ENCODE data around the gene NOC4L. TPM values are rescaled to one million over a fixed set of nuclear protein-coding genes. Genes with fewer than 3 reads are reported as not detected.
A peak's percentile ranks its signal among the peaks of the same experiment; 100 is the strongest.
"Not testable (repeated sequence)": the region's sequence is repeated elsewhere in the genome, so short reads cannot be mapped to it uniquely, and the experiment has no call there.

Gene NOC4L
- polyA plus RNA-seq, 3 donors, result 7.3 to 18.0 (median 17.9) TPM

DNA sequence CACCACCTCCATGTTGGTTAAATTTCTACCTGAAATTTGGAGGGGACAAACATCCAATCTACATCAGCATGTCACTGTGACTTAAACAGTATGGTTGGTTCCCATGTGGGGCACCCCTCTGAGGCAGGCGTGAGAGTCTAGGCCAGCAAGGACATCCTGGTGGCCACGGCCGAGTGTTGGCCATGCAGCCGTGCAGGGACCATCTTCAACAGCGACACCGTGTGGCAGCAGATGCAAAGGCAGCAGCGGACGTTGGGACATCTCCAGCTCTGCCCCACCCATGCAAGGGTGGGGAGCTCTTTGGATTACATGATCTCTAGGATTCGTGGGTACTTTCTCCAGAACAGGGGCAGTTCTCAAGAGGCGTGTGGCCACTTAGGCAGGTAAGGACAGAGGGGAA lies 49.8 kb downstream of the NOC4L start:
- whole genome bisulfite sequencing (ENCODE audit: insufficient coverage), result 69% methylated on average over 8 of the region's 10 CpGs
- H3K4me3 ChIP-seq (replicated peaks in 1 of 3; ENCODE audit: low read depth in 2 of 3, low read length in 3 of 3), result no peak overlapping the region
- Mint-ChIP-seq H3K9me3 (peaks cover 17 to 36% (median 25%) of the 10 kb centered on the region in 7 donors), H3K27me3 (ENCODE audit: low read depth in 3 of 3) (peaks cover 6 to 39% (median 18%) of the 10 kb centered on the region in 3 donors), H3K4me1 (peaks cover 6% of the 10 kb centered on the region), H3K4me3 (no peak overlapping the region), H3K27ac (peak overlapping the region in 1 of 7 donors; percentile 59), H3K36me3 (no peaks in the 10 kb centered on the region)
- DNase-seq, result no peak
- H3K79me2 ChIP-seq (ENCODE audit: insufficient read depth, low read length), result no peaks in the 10 kb centered on the region
- no peaks in the 10 kb centered on the region for H4K20me1 ChIP-seq (ENCODE audit: insufficient read depth, low read length)
- H3K27ac ChIP-seq (ENCODE audit: low read depth in 1 of 2, low read length in 2 of 2), result no peak overlapping the region
- H3K27me3 ChIP-seq (ENCODE audit: control insufficient read depth in 2 of 2, insufficient read depth in 2 of 2, low read length in 2 of 2), result peaks cover 0 to 20% of the 10 kb centered on the region in 2 donors
- TF ChIP-seq, protein P1, sequence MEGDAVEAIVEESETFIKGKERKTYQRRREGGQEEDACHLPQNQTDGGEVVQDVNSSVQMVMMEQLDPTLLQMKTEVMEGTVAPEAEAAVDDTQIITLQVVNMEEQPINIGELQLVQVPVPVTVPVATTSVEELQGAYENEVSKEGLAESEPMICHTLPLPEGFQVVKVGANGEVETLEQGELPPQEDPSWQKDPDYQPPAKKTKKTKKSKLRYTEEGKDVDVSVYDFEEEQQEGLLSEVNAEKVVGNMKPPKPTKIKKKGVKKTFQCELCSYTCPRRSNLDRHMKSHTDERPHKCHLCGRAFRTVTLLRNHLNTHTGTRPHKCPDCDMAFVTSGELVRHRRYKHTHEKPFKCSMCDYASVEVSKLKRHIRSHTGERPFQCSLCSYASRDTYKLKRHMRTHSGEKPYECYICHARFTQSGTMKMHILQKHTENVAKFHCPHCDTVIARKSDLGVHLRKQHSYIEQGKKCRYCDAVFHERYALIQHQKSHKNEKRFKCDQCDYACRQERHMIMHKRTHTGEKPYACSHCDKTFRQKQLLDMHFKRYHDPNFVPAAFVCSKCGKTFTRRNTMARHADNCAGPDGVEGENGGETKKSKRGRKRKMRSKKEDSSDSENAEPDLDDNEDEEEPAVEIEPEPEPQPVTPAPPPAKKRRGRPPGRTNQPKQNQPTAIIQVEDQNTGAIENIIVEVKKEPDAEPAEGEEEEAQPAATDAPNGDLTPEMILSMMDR (IDR thresholded peaks at IDR 0.05), result peak; percentile 29
- no peak overlapping the region for H3K9ac ChIP-seq (ENCODE audit: insufficient read depth, low read length, poor library complexity, severe bottlenecking)
- no peak overlapping the region for H3K4me2 ChIP-seq (replicated peaks; ENCODE audit: extremely low read depth, low read length, poor library complexity, severe bottlenecking)
- H3K36me3 ChIP-seq (replicated peaks in 1 of 2; ENCODE audit: control insufficient read depth in 1 of 2, insufficient read depth in 2 of 2, low read length in 2 of 2), result no peaks in the 10 kb centered on the region
- H3K9me3 ChIP-seq (replicated peaks in 1 of 2; ENCODE audit: control insufficient read depth in 1 of 2, insufficient read depth in 1 of 2, low read length in 2 of 2), result peaks cover 18 to 31% of the 10 kb centered on the region in 2 donors
- intact Hi-C loops (cut with micrococcal nuclease), result loop anchor here in 1 of 2 donors (10.0 kb wide), 1 partner anchor 301 kb away; the partner anchor contains the start of gene FBRSL1
- H3K4me1 ChIP-seq (ENCODE audit: control insufficient read depth in 1 of 2, insufficient read depth in 2 of 2, low read length in 2 of 2), result peaks cover 9 to 14% of the 10 kb centered on the region in 2 donors
- no peak overlapping the region for H2AFZ ChIP-seq (ENCODE audit: insufficient read depth, low read depth, low read length, poor library complexity, severe bottlenecking)

DNA sequence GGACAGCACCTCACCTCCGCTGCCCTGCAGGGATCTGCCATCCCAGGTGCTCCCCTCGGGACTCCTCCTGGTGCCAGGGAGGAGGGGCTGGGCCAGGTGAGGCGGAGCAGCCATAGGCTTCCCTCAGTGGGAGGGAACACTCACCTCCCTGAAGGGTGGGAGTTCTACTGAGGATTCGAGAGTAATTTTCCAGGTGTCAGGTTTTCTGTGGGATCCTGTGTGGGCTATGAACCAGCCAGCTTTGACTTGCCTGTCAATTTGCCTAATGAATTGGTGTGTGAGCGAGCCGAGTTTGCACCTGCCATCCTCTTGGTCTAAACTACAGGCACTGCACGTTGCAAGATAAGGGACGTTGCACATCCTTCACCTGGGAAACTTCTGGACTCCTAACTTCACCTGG lies 50.3 kb downstream of the NOC4L start:
- Mint-ChIP-seq H3K4me1 (peaks cover 2% of the 10 kb centered on the region), H3K27ac (no peak overlapping the region), H3K36me3 (no peaks in the 10 kb centered on the region), H3K27me3 (ENCODE audit: low read depth in 3 of 3) (peaks cover 6 to 38% (median 15%) of the 10 kb centered on the region in 3 donors), H3K4me3 (no peak overlapping the region), H3K9me3 (peaks cover 17 to 36% (median 25%) of the 10 kb centered on the region in 7 donors)
- 49% methylated on average over 3 of the region's 8 CpGs for WGBS (ENCODE audit: insufficient coverage)
- H3K36me3 ChIP-seq (replicated peaks in 1 of 2; ENCODE audit: control insufficient read depth in 1 of 2, insufficient read depth in 2 of 2, low read length in 2 of 2), result no peaks in the 10 kb centered on the region
- intact Hi-C loops (cut with micrococcal nuclease), result loop anchor here in 1 of 2 donors (10.0 kb wide), 1 partner anchor 300 kb away; the partner anchor contains the start of gene FBRSL1
- no peak overlapping the region for H3K27ac ChIP-seq (ENCODE audit: low read depth in 1 of 2, low read length in 2 of 2)
- no peak overlapping the region for H3K4me3 ChIP-seq (replicated peaks in 1 of 3; ENCODE audit: low read depth in 2 of 3, low read length in 3 of 3)
- H4K20me1 ChIP-seq (ENCODE audit: insufficient read depth, low read length), result no peaks in the 10 kb centered on the region
- DNase-seq, result no peak
- TF ChIP-seq, protein P1 (IDR thresholded peaks at IDR 0.05), result no peak
- H3K79me2 ChIP-seq (ENCODE audit: insufficient read depth, low read length), result no peaks in the 10 kb centered on the region
- peaks cover 18 to 31% of the 10 kb centered on the region in 2 donors for H3K9me3 ChIP-seq (replicated peaks in 1 of 2; ENCODE audit: control insufficient read depth in 1 of 2, insufficient read depth in 1 of 2, low read length in 2 of 2)
- no peak overlapping the region for H2AFZ ChIP-seq (ENCODE audit: insufficient read depth, low read depth, low read length, poor library complexity, severe bottlenecking)
- no peak overlapping the region for H3K4me2 ChIP-seq (replicated peaks; ENCODE audit: extremely low read depth, low read length, poor library complexity, severe bottlenecking)
- peaks cover 6 to 9% of the 10 kb centered on the region in 2 donors for H3K4me1 ChIP-seq (ENCODE audit: control insufficient read depth in 1 of 2, insufficient read depth in 2 of 2, low read length in 2 of 2)
- peaks cover 0 to 20% of the 10 kb centered on the region in 2 donors for H3K27me3 ChIP-seq (ENCODE audit: control insufficient read depth in 2 of 2, insufficient read depth in 2 of 2, low read length in 2 of 2)
- H3K9ac ChIP-seq (ENCODE audit: insufficient read depth, low read length, poor library complexity, severe bottlenecking), result no peak overlapping the region

DNA sequence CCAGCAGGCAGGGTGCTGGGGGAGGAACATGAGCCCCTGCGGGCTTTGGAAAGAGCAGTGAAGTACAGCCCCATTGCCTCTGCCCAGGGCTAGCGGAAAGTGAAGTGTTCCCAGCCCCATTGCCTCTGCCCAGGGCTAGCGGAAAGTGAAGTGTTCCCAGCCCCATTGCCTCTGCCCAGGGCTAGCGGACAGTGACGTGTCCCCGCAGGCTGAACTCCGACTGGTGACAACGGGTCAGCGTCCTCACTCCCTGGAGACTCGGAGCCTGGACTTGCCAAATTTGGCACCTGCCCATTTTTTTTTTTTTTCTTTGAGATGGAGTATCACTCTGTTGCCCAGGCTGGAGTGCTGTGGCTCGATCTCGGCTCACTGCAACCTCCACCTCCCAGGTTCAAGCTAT lies 51.0 kb downstream of the NOC4L start:
- DNase-seq; H3K27ac Mint-ChIP-seq; H3K36me3 Mint-ChIP-seq; H3K36me3 ChIP-seq (replicated peaks in 1 of 2; ENCODE audit: control insufficient read depth in 1 of 2, insufficient read depth in 2 of 2, low read length in 2 of 2); H3K4me2 ChIP-seq (replicated peaks; ENCODE audit: extremely low read depth, low read length, poor library complexity, severe bottlenecking); H3K4me1 ChIP-seq (ENCODE audit: control insufficient read depth in 1 of 2, insufficient read depth in 2 of 2, low read length in 2 of 2); H3K9ac ChIP-seq (ENCODE audit: insufficient read depth, low read length, poor library complexity, severe bottlenecking); H3K4me3 ChIP-seq (replicated peaks in 1 of 3; ENCODE audit: low read depth in 2 of 3, low read length in 3 of 3); H4K20me1 ChIP-seq (ENCODE audit: insufficient read depth, low read length); H2AFZ ChIP-seq (ENCODE audit: insufficient read depth, low read depth, low read length, poor library complexity, severe bottlenecking); H3K4me3 Mint-ChIP-seq; H3K79me2 ChIP-seq (ENCODE audit: insufficient read depth, low read length); H3K27ac ChIP-seq (ENCODE audit: low read depth in 1 of 2, low read length in 2 of 2); H3K4me1 Mint-ChIP-seq: not testable (repeated sequence)
- H3K27me3 ChIP-seq (ENCODE audit: control insufficient read depth in 2 of 2, insufficient read depth in 2 of 2, low read length in 2 of 2), result peaks cover 0 to 18% of the 10 kb centered on the region in 2 donors
- peaks cover 17 to 34% (median 25%) of the 10 kb centered on the region in 7 donors for H3K9me3 Mint-ChIP-seq
- 90% methylated on average over 10 of the region's 12 CpGs for WGBS (ENCODE audit: insufficient coverage)
- H3K9me3 ChIP-seq (replicated peaks in 1 of 2; ENCODE audit: control insufficient read depth in 1 of 2, insufficient read depth in 1 of 2, low read length in 2 of 2), result peaks cover 18 to 31% of the 10 kb centered on the region in 2 donors
- peaks cover 6 to 37% (median 15%) of the 10 kb centered on the region in 3 donors for H3K27me3 Mint-ChIP-seq (ENCODE audit: low read depth in 3 of 3)
- intact Hi-C loops (cut with micrococcal nuclease), result loop anchor here in 1 of 2 donors (10.0 kb wide), 1 partner anchor 300 kb away; the partner anchor contains the start of gene FBRSL1

Data from CD14-positive monocyte (primary cell).